Psoas muscle (tissue), 8 donors: ENCODE measurements around the gene ABHD12B. TPM values are rescaled to one million over a fixed set of nuclear protein-coding genes. Genes with fewer than 3 reads are reported as not detected.

Experiments used
- ATAC-seq, 4 donors: fragments of 200-7000 bp; cut with Tn5 transposase; one replicate each; pipeline ENCODE4 v1.9.1; 2020; ENCODE audit warnings: moderate library complexity in 3 of 4, mild to moderate bottlenecking in 2 of 4
- DNase-seq, 2 donors: peaks; one replicate each; pipeline ENCODE4 v3.0.0-alpha.2; 2020
- H3K27ac ChIP-seq: fragments of 200-600 bp; one replicate; pipeline ENCODE4 v1.8.0; 2022
- H3K27me3 ChIP-seq, 3 donors: fragments of 200-600 bp in 1 of 3; one replicate each; pipeline versions ENCODE4 v1.6.1 to v1.8.0; 2013 to 2022; ENCODE audit warnings: low read length in 2 of 3, mild to moderate bottlenecking in 2 of 3, moderate library complexity in 1 of 3; ENCODE audit not compliant: insufficient read depth in 3 of 3
- H3K36me3 ChIP-seq, 2 donors: fragments of 200-600 bp in 1 of 2; one replicate each; pipeline versions ENCODE4 v1.6.1 to v1.8.0; 2013 to 2022; ENCODE audit warnings: low read depth in 1 of 2, mild to moderate bottlenecking in 1 of 2, moderate library complexity in 1 of 2; ENCODE audit not compliant: insufficient read depth in 1 of 2
- H3K4me1 ChIP-seq: fragments of 200-600 bp; one replicate; pipeline ENCODE4 v1.8.0; 2022
- H3K4me3 ChIP-seq: fragments of 200-600 bp; one replicate; pipeline ENCODE4 v1.8.0; 2022; ENCODE audit warnings: mild to moderate bottlenecking
- H3K9me3 ChIP-seq: fragments of 200-600 bp; one replicate; pipeline ENCODE4 v1.8.0; 2022
- CTCF ChIP-seq: fragments of 200-600 bp; IDR thresholded peaks from one replicate; pipeline ENCODE4 v1.8.0; 2022; ENCODE audit warnings: antibody characterized with exemption
- WGBS, 3 donors: extraction: QIAGEN DNeasy Blood & Tissue Kit; methylation state at CpG; one replicate each; pipeline versions ENCODE4 v1.1.6 to v1.1.7; 2013; 5-methylcytosine and 5-hydroxymethylcytosine counted together
- intact Hi-C, 2 donors: fragments of 100-400 bp; cut with DNase I; formaldehyde crosslinking; loops; one replicate each; pipeline versions ENCODE4 v1.11.0 to v1.14.2; 2022
- polyA plus RNA-seq, 3 donors: library from polyadenylated mRNA; stranded (reverse); fragments of 200-250 nt; gene quantifications; one replicate each; pipeline ENCODE4 v1.2.3, GENCODE V29; 2013
- total RNA-seq, 4 donors: library from RNA; stranded (reverse); fragmentation: NEBNext Ultra II Directional in 2 of 4; extraction: Animal tissue kit (Norgen Biotek cat#: 25700) in 2 of 4; gene quantifications; one replicate each; pipeline versions ENCODE4 v1.2.1 to v1.2.4, GENCODE V29; 2021 to 2023
- donor health status: healthy with polysubstance abuse.
- donor health status: DM: no; HTN: no; CAD: no; lungs with moderate emphysema.
- donor health status: Bipolar disorder and iron deficiency.
- donor health status: healthy.
- donor health status: DM: yes; HTN: yes; CAD: no.
- donor health status: DM: no; HTN: no; CAD: no.
- donor health status: DM: no; HTN: no; CAD: no.
- donor health status: DM: yes; HTN: yes; CAD: no.

ABHD12B gene
- total and polyA plus RNA-seq, 7 donors = not detected

GRCh38 chr14:50943261-50943942 is 71.5 kb downstream of the ABHD12B start:
- intact Hi-C loops = no loop called here
- WGBS, 3 donors = 22 to 27% (median 23%) methylated on average over 26 of the region's 26 CpGs
- ATAC-seq = peak; percentile 30 to 62 (median 44)

GRCh38 chr14:50943943-50944646 is 72.2 kb downstream of the ABHD12B start, which contains the start of gene PYGL:
Gene PYGL (minus strand): TSS chr14:50944483. CDS start chr14:50944403, 80 bp downstream.
- H3K27me3 ChIP-seq = peaks cover 0 to 2% (median 0%) of the 10 kb centered on the region in 3 donors
- H3K27ac ChIP-seq = peak within 1 kb of the TSS; percentile 71
- TF ChIP-seq CTCF = no peak
- intact Hi-C loops = no loop called here
- ATAC-seq = peak; percentile 84 to 94 (median 89)
- no peaks in the 10 kb centered on the region for H3K9me3 ChIP-seq
- peak; percentile 82 to 84 for DNase-seq
- no peaks in the 10 kb centered on the region for H3K4me1 ChIP-seq
- H3K4me3 ChIP-seq = peak within 1 kb of the TSS; percentile 92
- no peaks in the 10 kb centered on the region for H3K36me3 ChIP-seq
- 1% methylated on average over 50 to 74 of the region's 74 CpGs for WGBS, 3 donors

More at GRCh38 chr14:50943261-50943942, 71.5 kb downstream of the ABHD12B start:
- no peak for TF ChIP-seq CTCF
- peaks cover 0 to 2% (median 0%) of the 10 kb centered on the region in 3 donors for H3K27me3 ChIP-seq
- no peaks in the 10 kb centered on the region for H3K9me3 ChIP-seq
- H3K4me3 ChIP-seq = peak overlapping the region; percentile 92
- H3K4me1 ChIP-seq = no peaks in the 10 kb centered on the region
- H3K36me3 ChIP-seq = no peaks in the 10 kb centered on the region
- DNase-seq = peak; percentile 74
- peak overlapping the region; percentile 71 for H3K27ac ChIP-seq

DNA sequence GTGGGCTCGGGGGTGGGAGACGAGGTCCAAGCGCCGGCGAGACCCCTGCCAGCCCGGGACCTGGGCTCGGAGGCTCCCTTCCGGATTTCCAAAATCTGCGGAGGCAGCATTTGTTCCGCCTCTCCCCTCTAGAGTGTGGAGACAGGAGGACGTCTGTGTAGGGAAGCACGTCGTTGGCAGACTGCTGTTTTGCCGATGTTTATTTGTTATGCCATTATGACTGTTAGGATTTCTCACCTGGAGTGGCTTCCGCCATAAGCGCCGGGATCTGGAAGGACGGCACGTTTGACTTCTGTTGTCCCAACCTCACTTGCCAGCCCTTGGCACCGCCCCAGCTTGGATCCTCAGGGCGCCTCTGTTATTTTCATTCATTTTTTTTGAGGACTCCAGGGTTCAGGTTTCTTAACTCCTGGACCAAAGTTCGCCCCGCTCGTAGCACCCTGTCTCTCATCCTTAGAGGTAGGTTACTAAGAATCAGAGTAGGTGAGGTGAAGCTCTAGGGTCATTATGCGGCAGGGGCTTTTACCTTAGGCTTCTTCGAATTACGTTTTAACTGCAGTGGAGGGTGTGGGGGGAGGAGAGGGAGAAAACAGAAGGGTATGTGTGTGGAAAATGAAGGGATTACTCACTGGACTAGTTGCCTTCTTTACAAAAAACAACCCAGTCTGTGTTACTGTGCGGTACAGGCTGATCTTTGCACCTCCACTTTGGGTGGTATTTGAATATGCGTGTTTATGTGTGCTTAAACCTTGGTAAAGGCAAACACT is 73.0 kb downstream of the ABHD12B start:
- Histone ChIP-seq H3K9me3 (no peaks in the 10 kb centered on the region), H3K27ac (peak overlapping the region; percentile 71), H3K4me1 (no peaks in the 10 kb centered on the region), H3K36me3 (no peaks in the 10 kb centered on the region), H3K27me3 (peaks cover 0 to 2% (median 0%) of the 10 kb centered on the region in 3 donors), H3K4me3 (peak overlapping the region; percentile 92)
- 5 to 11% (median 7%) methylated on average over 29 of the region's 29 CpGs for WGBS, 3 donors
- intact Hi-C loops = loop anchor here in 1 of 2 donors (1.0 kb wide), 1 partner anchor 19 kb away; no protein-coding TSS in a partner anchor
- DNase-seq (peak; percentile 58 to 68), ATAC-seq (peak; percentile 55 to 66 (median 65))
- TF ChIP-seq CTCF = no peak

- peaks cover 0 to 2% (median 0%) of the 10 kb centered on the region in 3 donors for H3K27me3 ChIP-seq
- DNase-seq (no peak), ATAC-seq (no peak)
- no peaks in the 10 kb centered on the region for H3K36me3 ChIP-seq
- 87 to 94% (median 94%) methylated on average over 5 of the region's 5 CpGs for WGBS, 3 donors
- no peaks in the 10 kb centered on the region for H3K4me1 ChIP-seq
- H3K27ac ChIP-seq = no peak overlapping the region
- H3K4me3 ChIP-seq = no peak overlapping the region
- no peaks in the 10 kb centered on the region for H3K9me3 ChIP-seq
- intact Hi-C loops = no loop called here
- TF ChIP-seq CTCF = no peak
These were observed 74.5 kb downstream of the ABHD12B start for GRCh38 chr14:50946234-50946935.
